ENCODE measurements around the gene FLRT1. TPM values are rescaled to one million over a fixed set of nuclear protein-coding genes. Genes with fewer than 3 reads are reported as not detected.
A peak's percentile ranks its signal among the peaks of the same experiment; 100 is the strongest.

Gene FLRT1
- total RNA-seq, 1 donor from 2014 or later = 0.26 TPM

- no peaks in the 10 kb centered on the region for H3K27me3 ChIP-seq (ENCODE audit: control insufficient read depth, insufficient read depth, low read length)
- TF ChIP-seq CTCF (IDR thresholded peaks at IDR 0.05; ENCODE audit: insufficient read depth, low read length, severe bottlenecking) = no peak
- FAIRE-seq = no peak
- H3K4me3 ChIP-seq (ENCODE audit: low read depth, low read length) = peak overlapping the region; percentile 25
- peak; percentile 88 for DNase-seq (ENCODE audit: low read depth)
- H3K36me3 ChIP-seq (ENCODE audit: control insufficient read depth, insufficient read depth, low read length) = peaks cover 24% of the 10 kb centered on the region
Observed at GRCh38 chr11:63999349-64000025, 36.2 kb upstream of the FLRT1 start.

- H3K27me3 ChIP-seq (ENCODE audit: control insufficient read depth, insufficient read depth, low read length) = no peaks in the 10 kb centered on the region
- H3K4me3 ChIP-seq (ENCODE audit: low read depth, low read length) = peak overlapping the region; percentile 18
- FAIRE-seq (no peak), DNase-seq (ENCODE audit: low read depth) (peak; percentile 32)
- TF ChIP-seq CTCF (IDR thresholded peaks at IDR 0.05; ENCODE audit: insufficient read depth, low read length, severe bottlenecking) = peak; percentile 68
- peaks cover 19% of the 10 kb centered on the region for H3K36me3 ChIP-seq (ENCODE audit: control insufficient read depth, insufficient read depth, low read length)
Observed at GRCh38 chr11:64000026-64000739, 35.5 kb upstream of the FLRT1 start.

- no peak for TF ChIP-seq CTCF (IDR thresholded peaks at IDR 0.05; ENCODE audit: insufficient read depth, low read length, severe bottlenecking)
- FAIRE-seq (peak; percentile 86), DNase-seq (ENCODE audit: low read depth) (no peak)
- Histone ChIP-seq H3K27me3 (ENCODE audit: control insufficient read depth, insufficient read depth, low read length) (peaks cover 4% of the 10 kb centered on the region), H3K36me3 (ENCODE audit: control insufficient read depth, insufficient read depth, low read length) (peaks cover 17% of the 10 kb centered on the region), H3K4me3 (ENCODE audit: low read depth, low read length) (peak overlapping the region; percentile 18)
Observed at GRCh38 chr11:64000740-64001483, 34.8 kb upstream of the FLRT1 start.

GRCh38 chr11:64001484-64002420 is 34.0 kb upstream of the FLRT1 start:
- TF ChIP-seq CTCF (IDR thresholded peaks at IDR 0.05; ENCODE audit: insufficient read depth, low read length, severe bottlenecking) = no peak
- peaks cover 12% of the 10 kb centered on the region for H3K36me3 ChIP-seq (ENCODE audit: control insufficient read depth, insufficient read depth, low read length)
- peak; percentile 77 for FAIRE-seq
- peaks cover 6% of the 10 kb centered on the region for H3K27me3 ChIP-seq (ENCODE audit: control insufficient read depth, insufficient read depth, low read length)
- no peak for DNase-seq (ENCODE audit: low read depth)
- H3K4me3 ChIP-seq (ENCODE audit: low read depth, low read length) = no peak overlapping the region

- Histone ChIP-seq H3K27me3 (ENCODE audit: control insufficient read depth, insufficient read depth, low read length) (peaks cover 6% of the 10 kb centered on the region), H3K4me3 (ENCODE audit: low read depth, low read length) (no peak overlapping the region), H3K36me3 (ENCODE audit: control insufficient read depth, insufficient read depth, low read length) (no peaks in the 10 kb centered on the region)
- DNase-seq (ENCODE audit: low read depth) (no peak), FAIRE-seq (no peak)
- no peak for TF ChIP-seq CTCF (IDR thresholded peaks at IDR 0.05; ENCODE audit: insufficient read depth, low read length, severe bottlenecking)
Observed at GRCh38 chr11:64003807-64004589, 31.7 kb upstream of the FLRT1 start.

Data from bronchial epithelial cell (primary cell).